ENCODE data around the gene XDH.

DNA sequence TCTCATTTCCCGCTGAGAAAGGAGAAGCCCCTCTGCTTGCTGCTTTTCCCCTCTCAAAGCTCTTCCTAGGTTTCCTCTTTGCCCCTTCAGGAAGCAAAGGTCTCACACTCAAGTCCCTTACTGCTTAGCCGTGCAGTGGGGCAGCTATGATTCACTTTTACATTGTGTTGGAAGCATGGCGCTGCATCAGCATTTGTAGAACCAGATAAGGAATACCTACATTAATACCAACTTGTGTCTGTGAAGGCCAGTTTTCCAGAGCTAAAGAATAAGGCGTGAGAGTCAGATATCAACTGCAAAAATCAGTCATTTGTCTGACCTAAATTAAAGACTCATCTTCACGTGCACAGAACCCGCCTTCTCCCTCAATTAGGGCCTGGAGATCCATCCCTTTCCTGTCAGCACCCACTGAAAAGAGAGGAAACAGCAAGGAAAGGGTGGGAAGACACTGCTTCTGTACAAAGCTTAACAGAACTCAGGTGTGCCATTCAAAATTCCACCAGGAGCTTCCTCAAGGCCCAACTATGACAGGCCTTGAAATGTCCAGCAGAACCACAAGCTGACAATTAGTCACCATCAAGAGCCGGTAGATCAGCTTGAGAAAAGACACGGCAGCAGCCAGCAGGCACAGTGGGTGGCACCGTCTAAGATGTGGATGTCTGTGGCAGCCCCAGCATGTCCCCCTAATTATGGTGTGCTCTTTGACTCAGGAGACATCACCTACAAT is 16.1 kb upstream of the XDH start:
- TF ChIP-seq, protein P1, sequence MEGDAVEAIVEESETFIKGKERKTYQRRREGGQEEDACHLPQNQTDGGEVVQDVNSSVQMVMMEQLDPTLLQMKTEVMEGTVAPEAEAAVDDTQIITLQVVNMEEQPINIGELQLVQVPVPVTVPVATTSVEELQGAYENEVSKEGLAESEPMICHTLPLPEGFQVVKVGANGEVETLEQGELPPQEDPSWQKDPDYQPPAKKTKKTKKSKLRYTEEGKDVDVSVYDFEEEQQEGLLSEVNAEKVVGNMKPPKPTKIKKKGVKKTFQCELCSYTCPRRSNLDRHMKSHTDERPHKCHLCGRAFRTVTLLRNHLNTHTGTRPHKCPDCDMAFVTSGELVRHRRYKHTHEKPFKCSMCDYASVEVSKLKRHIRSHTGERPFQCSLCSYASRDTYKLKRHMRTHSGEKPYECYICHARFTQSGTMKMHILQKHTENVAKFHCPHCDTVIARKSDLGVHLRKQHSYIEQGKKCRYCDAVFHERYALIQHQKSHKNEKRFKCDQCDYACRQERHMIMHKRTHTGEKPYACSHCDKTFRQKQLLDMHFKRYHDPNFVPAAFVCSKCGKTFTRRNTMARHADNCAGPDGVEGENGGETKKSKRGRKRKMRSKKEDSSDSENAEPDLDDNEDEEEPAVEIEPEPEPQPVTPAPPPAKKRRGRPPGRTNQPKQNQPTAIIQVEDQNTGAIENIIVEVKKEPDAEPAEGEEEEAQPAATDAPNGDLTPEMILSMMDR (IDR thresholded peaks at IDR 0.05): no peak
- TF ChIP-seq POLR2AphosphoS5 (IDR thresholded peaks at IDR 0.05): no peak
- no peak for TF ChIP-seq POLR2A (IDR thresholded peaks at IDR 0.05)
